Anterior cingulate cortex (tissue), 58 donors: ENCODE measurements around the gene COPG1.
A peak's percentile ranks its signal among the peaks of the same experiment; 100 is the strongest.

Experiments used
- DNase-seq, 58 donors: peaks; one replicate each; lab custom pipeline; 2025; lab: John Stamatoyannopoulos, UW

COPG1 gene

DNA sequence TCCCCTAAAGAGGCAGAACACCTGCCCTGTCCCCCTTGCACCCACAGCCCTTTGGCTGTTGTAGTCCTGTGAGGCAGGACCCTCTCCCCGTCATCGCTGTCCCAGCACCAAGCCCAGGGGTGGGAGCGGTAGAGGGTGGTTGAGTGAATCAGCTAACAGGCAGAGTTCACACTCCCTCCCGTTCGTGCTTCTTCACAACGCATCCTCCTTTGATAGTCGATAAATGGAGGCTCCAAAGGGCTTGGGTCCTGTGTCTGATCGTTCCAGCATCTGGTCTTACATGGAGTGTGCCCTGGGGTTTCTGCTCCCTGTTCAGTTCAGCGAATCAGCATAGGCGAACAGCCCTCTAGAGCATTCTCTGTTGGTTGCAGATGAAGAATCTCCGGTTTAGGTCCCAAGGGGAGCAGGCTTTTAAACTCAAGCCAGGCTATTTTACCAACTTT is 28.4 kb downstream of the COPG1 start:
- no peak for DNase-seq

DNA sequence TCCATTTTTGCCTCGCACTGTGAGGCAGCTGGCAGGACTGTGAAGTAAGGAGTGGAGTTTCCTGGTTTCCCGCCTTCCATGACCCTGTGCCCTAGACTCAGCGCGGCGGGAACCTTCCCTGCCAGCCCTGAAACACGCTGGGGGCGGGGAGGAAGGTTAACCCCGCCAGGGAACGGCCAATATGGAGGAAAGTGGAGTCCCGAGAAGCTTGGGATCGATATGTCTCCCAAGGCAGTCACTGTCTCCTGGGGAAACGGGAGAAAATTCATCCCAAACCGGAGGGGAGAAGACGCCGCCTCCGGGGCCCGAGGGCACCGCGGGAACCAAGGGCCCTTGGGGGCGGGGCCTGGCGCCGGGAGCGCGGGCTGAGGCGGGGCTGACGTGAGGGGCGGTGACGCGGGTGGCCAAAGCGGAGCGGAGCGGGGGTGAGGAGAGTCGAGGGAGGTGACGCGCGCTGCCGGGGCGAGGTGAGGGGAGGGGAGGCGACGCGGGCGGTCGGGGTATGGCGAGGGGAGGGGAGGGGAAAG is 29.1 kb downstream of the COPG1 start, which contains the start of gene HMCES:
Gene HMCES (plus strand): TSS at position 432 of the 527 bp plus-strand sequence. CDS start 863 bp downstream, outside the sequence.
- DNase-seq = peak in 57 of 58 donors; percentile 33 to 94 (median 84)

DNA sequence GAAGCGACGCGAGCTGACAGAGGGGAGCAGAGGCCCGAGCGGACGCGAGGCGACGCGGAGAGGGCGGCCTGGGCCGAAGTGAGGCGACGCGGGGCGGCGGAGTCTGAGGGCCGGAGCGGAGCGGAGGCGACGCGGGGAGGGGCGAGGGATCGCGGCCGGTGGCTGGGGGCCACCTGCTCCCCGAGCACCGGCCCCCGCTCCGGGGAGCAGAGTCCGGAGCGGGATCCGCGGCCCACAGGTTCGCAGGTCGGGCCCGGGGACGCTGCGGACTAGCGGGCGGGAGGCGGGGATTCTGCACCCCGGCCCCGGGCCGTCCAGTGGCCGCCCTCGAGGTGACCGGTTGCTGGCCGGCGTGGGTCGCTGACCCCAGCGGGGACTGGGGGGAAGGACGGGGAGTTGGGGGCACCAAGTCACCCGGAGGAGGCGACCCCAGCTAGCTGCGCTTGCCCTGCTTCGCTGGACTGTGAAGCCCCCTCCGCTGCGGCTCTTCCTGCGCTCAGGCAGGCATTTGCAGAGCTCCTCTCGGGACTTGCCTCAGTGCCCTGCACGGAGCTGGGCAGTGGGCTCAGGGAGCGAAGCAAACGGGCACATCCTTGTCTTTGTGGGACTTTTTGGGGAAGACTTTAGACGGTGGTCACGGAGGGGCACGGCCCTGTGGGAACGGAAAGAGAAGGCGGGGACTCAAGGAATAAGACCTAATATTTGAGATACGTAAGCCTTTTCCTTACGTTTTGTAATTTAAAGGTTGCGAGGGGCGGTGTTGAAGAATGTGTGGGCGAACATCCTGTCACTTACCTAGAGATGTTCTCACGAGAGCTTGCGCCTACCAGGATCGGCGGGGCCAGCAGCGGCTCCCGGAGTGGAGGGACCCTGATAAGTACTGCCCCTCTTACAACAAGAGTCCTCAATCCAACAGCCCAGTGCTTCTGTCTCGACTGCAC is 29.8 kb downstream of the COPG1 start:
- DNase-seq = peak in 21 of 58 donors; percentile 5 to 62 (median 28)

GRCh38 chr3:129280183-129280582 is 30.8 kb downstream of the COPG1 start:
- no peak for DNase-seq

DNA sequence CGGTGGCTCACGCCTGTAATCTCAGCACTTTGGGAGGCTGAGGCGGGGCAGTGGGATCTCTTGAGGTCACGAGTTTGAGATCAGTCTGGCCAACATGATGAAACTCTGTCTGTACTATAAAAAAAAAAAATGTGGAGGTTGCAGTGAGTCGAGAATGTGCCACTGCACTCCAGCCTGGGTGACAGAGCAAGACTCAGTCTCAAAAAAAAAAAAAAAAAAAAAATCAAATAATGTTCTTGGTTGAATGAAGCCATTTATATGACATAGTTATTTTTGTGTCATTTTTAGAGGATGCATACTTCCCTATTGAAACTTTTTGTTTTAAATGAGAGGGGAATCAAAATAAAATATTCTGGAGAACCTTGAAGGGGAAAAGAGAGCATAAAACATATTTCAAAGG is 32.3 kb downstream of the COPG1 start:
- DNase-seq = no peak

DNA sequence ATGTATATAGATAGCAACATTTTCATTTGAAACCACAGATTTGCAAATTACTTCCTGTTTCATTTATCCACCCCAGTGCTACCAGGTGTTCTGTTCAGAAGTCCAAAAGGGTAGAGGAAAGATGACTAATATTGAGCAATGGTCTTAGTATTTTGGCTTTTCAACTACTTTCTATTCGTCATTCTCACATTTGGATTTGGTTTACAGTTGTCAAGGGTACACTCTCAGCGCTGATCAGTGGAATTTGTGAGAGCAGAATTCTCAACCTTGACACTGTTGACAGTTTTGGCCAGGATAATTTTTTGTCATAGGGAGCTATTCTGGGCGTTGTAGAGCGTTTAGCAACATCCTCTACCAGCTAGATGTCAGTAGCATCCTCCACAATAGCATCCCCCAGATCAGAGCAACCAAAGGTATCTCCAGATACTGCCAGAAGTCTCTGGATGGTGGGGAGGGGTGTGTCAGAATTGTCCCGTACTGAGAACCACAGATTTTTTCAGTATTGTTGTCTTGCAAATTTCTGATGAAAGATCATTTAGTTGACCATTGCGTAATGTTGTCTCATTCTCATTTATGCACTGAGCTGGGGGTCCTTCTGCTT is 33.4 kb downstream of the COPG1 start:
- no peak for DNase-seq

- no peak for DNase-seq
Measured at GRCh38 chr3:129286081-129286480, 36.7 kb downstream of the COPG1 start.

DNA sequence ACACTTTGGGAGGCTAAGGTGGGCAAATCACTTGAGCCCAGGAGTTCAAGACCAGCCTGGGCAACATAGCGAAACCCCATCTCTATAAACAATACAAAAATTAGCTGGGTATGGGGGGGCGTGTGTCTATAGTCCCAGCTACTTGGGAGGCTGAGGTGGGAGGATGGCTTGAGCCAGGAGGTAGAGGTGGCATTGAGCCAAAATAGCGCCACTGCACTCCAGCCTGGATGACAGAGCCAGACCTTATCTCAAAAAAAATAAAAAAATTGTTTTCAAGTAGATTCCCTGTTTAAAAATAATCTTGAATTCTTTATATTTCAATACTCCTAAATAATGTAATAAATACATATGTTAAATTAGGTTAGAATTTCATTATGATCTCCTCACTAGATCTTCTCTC is 39.0 kb downstream of the COPG1 start:
- DNase-seq = no peak

GRCh38 chr3:129289201-129289921 is 40.0 kb downstream of the COPG1 start:
- DNase-seq = no peak

DNA sequence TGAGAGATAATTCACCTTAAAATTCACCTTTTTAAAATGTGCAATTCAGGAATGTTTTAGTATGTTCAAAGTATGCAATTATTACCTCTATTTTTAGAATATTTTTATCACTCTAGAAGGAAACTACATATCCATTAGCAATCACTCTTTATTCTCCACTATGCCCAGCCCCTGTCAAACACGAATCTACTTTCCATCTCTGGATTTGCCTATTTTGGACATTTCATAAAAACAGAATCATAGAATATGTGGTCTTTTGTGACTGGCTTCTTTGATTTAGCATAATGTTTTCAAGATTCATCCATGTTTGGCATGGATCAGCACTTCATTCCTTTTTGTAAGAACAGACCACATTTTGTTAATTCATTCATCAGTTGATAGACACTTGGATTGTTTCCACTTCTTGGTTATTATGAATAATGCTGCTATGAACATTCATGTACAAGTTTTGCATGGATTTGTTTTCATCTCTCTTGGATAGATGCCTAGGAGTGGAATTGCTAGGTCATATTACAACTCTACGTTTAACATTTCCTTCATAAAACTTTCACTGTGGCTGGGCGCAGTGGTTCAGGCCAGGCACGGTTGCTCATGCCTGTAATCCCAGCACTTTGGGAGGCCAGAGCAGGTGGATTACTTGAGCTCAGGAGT is 42.0 kb downstream of the COPG1 start:
- DNase-seq = no peak

DNA sequence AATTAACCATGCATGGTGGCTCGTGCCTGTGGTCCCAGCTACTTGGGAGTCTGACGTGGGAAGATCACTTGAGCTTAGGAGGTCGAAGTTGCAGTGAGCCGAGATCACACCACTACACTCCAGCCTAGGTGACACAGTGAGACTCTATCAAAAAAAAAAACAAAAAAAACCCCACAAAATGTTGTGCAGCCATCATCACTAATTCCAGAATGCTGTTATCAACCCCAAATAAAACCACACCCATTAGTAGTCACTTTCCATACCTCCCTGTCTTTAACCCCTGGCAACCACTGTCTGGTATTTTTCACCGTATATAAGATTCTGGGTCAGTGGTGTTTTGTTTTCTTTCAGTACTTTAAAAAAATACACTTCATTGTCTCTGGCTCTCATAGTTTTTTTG is 45.9 kb downstream of the COPG1 start:
- DNase-seq = no peak

DNA sequence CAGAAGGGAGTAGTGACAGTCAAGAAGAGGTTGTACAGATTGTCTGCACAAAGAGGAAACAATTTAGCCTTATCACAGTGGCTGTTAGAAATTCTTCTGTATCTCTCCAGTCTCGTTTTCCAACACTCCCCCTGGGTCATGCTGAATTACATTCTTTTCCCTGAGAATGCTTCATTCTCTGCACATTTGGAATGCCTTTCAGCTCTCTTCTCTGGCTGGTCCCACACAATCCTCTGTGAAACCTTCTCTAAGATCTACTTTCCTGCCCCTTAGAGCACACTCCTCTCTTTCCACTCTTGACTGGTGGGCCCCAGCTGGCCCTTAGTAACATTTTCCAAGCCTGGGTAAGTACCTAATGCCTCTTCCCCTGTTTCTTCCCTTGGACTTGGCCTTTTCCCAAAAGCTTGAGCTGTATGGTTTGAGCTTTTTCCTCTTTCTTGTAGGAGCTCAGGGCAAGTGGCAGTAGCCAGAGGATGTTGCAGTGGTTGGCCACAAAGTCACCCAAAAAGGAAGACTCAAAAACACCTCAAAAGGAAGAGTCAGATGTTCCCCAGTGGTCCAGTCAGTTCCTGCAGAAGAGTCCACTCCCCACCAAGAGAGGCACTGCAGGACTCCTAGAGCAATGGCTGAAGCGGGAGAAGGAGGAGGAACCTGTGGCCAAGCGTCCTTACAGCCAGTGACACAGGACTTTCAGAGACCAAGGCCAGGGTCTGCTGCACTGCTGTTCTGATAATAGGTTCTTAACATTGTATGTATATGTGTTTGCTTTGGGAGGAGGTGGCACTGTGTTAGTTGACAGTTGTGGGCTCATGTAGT is 54.9 kb downstream of the COPG1 start:
- no peak for DNase-seq

DNA sequence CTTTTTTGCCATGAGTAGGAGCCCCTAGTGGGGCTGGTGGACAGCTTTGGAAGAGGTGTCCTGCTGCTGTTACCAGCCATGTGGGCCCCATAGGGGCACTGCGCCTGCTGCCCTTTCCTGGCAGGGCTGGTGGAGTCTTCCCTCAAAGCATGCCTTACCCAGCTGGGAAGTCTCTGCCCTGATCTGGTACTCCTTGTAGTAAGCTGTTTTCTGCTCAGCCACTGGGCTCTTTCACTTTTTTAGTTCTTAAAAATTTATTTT is 55.5 kb downstream of the COPG1 start:
- DNase-seq = no peak

- DNase-seq = peak in 49 of 58 donors; percentile 12 to 72 (median 46)
Measured at GRCh38 chr3:129305592-129306091, 56.2 kb downstream of the COPG1 start.

DNA sequence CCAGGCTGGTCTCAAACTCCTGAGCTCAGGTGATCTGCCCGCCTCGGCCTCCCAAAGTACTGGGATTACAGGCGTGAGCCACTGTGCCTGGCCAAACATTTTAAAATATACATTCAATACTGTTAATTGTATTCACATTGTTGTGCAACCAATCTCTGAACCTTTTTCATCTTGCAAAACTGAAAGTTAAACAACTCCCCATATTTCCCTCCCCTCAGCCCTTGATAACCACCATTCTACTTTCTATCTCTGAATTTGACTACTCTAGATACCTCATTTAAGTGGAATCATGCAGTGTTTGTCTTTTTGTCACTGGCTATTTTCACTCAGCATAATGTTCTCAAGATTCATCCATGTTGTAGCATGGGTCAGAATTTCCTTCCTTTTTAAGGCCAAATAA is 59.2 kb downstream of the COPG1 start:
- DNase-seq = no peak

DNA sequence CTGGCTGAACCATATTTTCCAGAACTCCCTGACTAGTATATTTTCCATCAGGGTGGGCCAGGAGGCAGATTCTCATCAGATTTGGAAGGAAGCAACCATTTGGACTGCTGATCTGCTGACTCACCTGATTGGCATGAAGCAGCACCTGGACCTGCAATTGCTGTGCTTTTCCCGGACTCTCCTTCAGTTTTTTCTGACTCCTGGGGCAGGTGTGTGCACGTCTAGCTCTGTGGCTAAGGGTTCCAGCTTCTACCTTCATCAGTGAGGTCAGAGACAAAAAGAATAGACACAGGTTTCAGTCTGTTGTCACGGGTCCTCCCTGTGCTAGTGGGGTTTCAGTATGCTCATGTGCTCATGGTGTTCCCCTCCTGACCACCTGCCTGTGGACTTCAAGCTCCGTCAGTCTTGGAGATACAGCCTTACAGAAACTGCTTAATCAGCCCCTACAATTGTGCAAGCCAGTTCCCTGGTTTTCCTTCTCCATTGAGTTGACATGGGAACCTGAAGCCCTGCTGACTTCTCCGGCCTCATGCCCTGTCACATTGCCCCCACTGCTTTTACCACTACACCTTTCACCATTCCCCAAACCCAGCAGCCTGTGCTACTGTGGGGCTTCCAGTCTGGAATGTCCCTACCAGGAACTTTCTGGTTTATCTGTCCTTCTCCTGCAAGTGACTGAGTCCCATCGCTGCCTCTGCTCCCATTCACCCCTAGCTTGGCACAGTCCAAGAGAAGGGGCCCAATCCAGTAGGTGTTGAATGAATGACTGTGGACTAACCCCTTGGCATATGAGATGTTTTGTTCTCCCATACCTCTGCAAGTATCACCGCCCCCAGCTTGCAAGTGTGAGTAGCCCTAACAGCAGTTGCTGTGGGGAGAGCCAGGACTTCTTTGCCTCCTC is 61.0 kb downstream of the COPG1 start:
- no peak for DNase-seq

DNA sequence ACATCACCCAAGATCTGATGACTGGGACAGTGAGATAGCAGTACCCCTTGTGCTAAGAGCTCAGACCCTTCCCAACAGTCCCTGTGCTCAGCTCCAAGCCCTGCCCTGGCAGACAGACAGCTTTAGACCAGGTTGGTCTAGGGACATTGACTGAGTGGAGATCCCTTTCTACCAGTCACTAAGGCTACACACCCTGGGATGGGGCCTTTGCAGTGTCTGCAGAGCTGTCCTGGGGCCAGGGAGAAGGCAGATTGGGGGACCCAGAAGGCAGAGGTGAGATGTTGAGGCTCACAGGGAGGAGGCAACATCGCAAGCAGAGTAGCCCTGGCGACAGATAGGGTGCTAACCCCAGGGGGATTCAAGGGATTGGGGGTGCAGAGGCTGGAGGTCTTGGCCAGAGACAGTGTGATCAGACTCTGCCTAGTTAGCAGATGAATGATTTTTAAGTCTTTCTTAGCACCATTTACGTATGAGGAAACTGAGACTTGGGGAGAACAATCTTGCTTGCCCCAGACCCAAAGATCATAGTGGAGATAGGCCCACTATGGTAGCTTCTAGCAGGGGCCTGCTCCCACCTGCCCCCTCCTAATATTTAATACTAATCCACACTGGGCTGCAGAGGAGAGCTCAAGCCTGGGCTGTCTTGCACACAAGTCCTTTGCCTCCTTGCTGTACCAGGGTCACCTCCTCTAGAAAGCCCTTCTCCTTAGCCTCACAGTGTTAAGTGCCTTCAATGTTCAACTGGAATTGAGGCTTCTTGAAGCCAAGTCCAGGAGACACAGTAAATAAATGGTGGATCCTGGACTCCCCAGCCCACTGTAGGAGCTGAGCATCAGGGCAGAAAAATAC is 61.9 kb downstream of the COPG1 start:
- no peak for DNase-seq
